ENCODE data around the gene SLC9C2. TPM values are rescaled to one million over a fixed set of nuclear protein-coding genes. Genes with fewer than 3 reads are reported as not detected.

The SLC9C2 gene
- polyA plus RNA-seq, 3 donors, result not detected

- H3K27me3 Mint-ChIP-seq (ENCODE audit: low read depth in 3 of 3), result peaks cover 0 to 1% (median 0%) of the 10 kb centered on the region in 3 donors
- Histone ChIP-seq H3K27me3 (ENCODE audit: control insufficient read depth in 2 of 2, insufficient read depth in 2 of 2, low read length in 2 of 2) (no peaks in the 10 kb centered on the region), H3K9ac (ENCODE audit: insufficient read depth, low read length, poor library complexity, severe bottlenecking) (no peak overlapping the region), H3K4me1 (ENCODE audit: control insufficient read depth in 1 of 2, insufficient read depth in 2 of 2, low read length in 2 of 2) (no peaks in the 10 kb centered on the region), H3K36me3 (replicated peaks in 1 of 2; ENCODE audit: control insufficient read depth in 1 of 2, insufficient read depth in 2 of 2, low read length in 2 of 2) (no peaks in the 10 kb centered on the region), H2AFZ (ENCODE audit: insufficient read depth, low read depth, low read length, poor library complexity, severe bottlenecking) (no peak overlapping the region), H3K27ac (ENCODE audit: low read depth in 1 of 2, low read length in 2 of 2) (no peak overlapping the region), H3K9me3 (replicated peaks in 1 of 2; ENCODE audit: control insufficient read depth in 1 of 2, insufficient read depth in 1 of 2, low read length in 2 of 2) (no peaks in the 10 kb centered on the region), H3K4me3 (replicated peaks in 1 of 3; ENCODE audit: low read depth in 2 of 3, low read length in 3 of 3) (no peak overlapping the region), H3K4me2 (replicated peaks; ENCODE audit: extremely low read depth, low read length, poor library complexity, severe bottlenecking) (no peak overlapping the region), H3K79me2 (ENCODE audit: insufficient read depth, low read length) (no peaks in the 10 kb centered on the region), H4K20me1 (ENCODE audit: insufficient read depth, low read length) (no peaks in the 10 kb centered on the region)
- TF ChIP-seq CTCF (IDR thresholded peaks at IDR 0.05), result no peak
- intact Hi-C loops (cut with micrococcal nuclease), result no loop called here
- DNase-seq, result no peak
- no peaks in the 10 kb centered on the region for H3K4me1 Mint-ChIP-seq
- H3K9me3 Mint-ChIP-seq, result peaks cover 0 to 7% (median 3%) of the 10 kb centered on the region in 7 donors
- WGBS (ENCODE audit: insufficient coverage), result 98% methylated on average over 3 of the region's 3 CpGs
- no peaks in the 10 kb centered on the region for H3K36me3 Mint-ChIP-seq
- no peak overlapping the region for H3K27ac Mint-ChIP-seq
- H3K4me3 Mint-ChIP-seq, result no peak overlapping the region
Measured at GRCh38 chr1:173628888-173629287, 26.0 kb upstream of the SLC9C2 start.

DNA sequence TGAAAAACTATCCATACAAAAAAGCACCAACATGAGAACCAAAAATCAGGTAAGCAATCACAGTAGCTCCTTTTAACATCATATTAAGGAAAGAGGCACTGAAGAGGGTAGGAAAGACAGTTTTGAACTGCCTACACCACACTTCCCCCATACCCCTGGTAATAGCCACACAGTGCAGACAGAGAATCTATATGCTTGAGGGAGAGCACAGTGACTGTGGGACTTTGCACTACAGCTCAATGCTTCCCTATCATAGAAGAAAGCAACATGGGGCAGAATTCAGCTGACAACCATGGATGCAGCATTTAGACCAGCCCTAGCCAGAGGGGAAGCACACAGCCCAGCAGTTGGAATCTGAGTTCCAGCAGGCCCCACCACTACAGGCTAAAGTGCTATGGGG is 24.4 kb upstream of the SLC9C2 start:
- Histone ChIP-seq H3K79me2 (ENCODE audit: insufficient read depth, low read length) (no peaks in the 10 kb centered on the region), H3K4me1 (ENCODE audit: control insufficient read depth in 1 of 2, insufficient read depth in 2 of 2, low read length in 2 of 2) (no peaks in the 10 kb centered on the region), H3K9ac (ENCODE audit: insufficient read depth, low read length, poor library complexity, severe bottlenecking) (no peak overlapping the region), H3K27ac (ENCODE audit: low read depth in 1 of 2, low read length in 2 of 2) (no peak overlapping the region), H3K36me3 (replicated peaks in 1 of 2; ENCODE audit: control insufficient read depth in 1 of 2, insufficient read depth in 2 of 2, low read length in 2 of 2) (no peaks in the 10 kb centered on the region), H3K4me3 (replicated peaks in 1 of 3; ENCODE audit: low read depth in 2 of 3, low read length in 3 of 3) (no peak overlapping the region), H3K9me3 (replicated peaks in 1 of 2; ENCODE audit: control insufficient read depth in 1 of 2, insufficient read depth in 1 of 2, low read length in 2 of 2) (peaks cover 0 to 3% of the 10 kb centered on the region in 2 donors), H4K20me1 (ENCODE audit: insufficient read depth, low read length) (no peaks in the 10 kb centered on the region), H2AFZ (ENCODE audit: insufficient read depth, low read depth, low read length, poor library complexity, severe bottlenecking) (no peak overlapping the region), H3K4me2 (replicated peaks; ENCODE audit: extremely low read depth, low read length, poor library complexity, severe bottlenecking) (no peak overlapping the region), H3K27me3 (ENCODE audit: control insufficient read depth in 2 of 2, insufficient read depth in 2 of 2, low read length in 2 of 2) (no peaks in the 10 kb centered on the region)
- Mint-ChIP-seq H3K27ac (no peak overlapping the region), H3K9me3 (peaks cover 0 to 12% (median 6%) of the 10 kb centered on the region in 7 donors), H3K27me3 (ENCODE audit: low read depth in 3 of 3) (peaks cover 0 to 1% (median 0%) of the 10 kb centered on the region in 3 donors), H3K36me3 (no peaks in the 10 kb centered on the region), H3K4me1 (no peaks in the 10 kb centered on the region), H3K4me3 (no peak overlapping the region)
- TF ChIP-seq CTCF (IDR thresholded peaks at IDR 0.05), result no peak
- intact Hi-C loops (cut with micrococcal nuclease), result no loop called here
- DNase-seq, result no peak
